Stimulated activated effector memory CD8-positive, alpha-beta T cell treated with anti-CD3 and anti-CD28 coated beads, Interleukin-12 subunit alpha, Interleukin-12 subunit beta, amount 100 ng/mL, for 72 hours (primary cell): ENCODE measurements around the gene TOR1AIP2.
"Not testable (repeated sequence)": the region's sequence is repeated elsewhere in the genome, so short reads cannot be mapped to it uniquely, and the experiment has no call there.

ENCODE experiments used
- ATAC-seq: fragments of 150-1000 bp; cut with Tn5 transposase; 2 replicates; pipeline ENCODE4 v1.10.0; 2021
- DNase-seq, 2 donors: peaks; one replicate each; pipeline ENCODE4 v3.0.0; 2021 to 2022; ENCODE audit warnings: low spot score in 2 of 2
- H3K27ac Mint-ChIP-seq: one replicate; pipeline ENCODE4 v1.8.0; 2022; ENCODE audit warnings: mild to moderate bottlenecking, mixed read lengths
- H3K36me3 Mint-ChIP-seq: one replicate; pipeline ENCODE4 v1.8.0; 2022; ENCODE audit warnings: mild to moderate bottlenecking, mixed read lengths
- H3K4me1 Mint-ChIP-seq: one replicate; pipeline ENCODE4 v1.8.0; 2022; ENCODE audit warnings: mixed read lengths
- H3K4me3 Mint-ChIP-seq: one replicate; pipeline ENCODE4 v1.8.0; 2022; ENCODE audit warnings: mild to moderate bottlenecking, mixed read lengths
- H3K9me3 Mint-ChIP-seq: one replicate; pipeline ENCODE4 v1.8.0; 2022; ENCODE audit warnings: mixed read lengths

The TOR1AIP2 gene

GRCh38 chr1:179808503-179808902 is 69.1 kb downstream of the TOR1AIP2 start:
- H3K27ac Mint-ChIP-seq = no peak overlapping the region
- ATAC-seq = no peak
- no peaks in the 10 kb centered on the region for H3K9me3 Mint-ChIP-seq
- H3K36me3 Mint-ChIP-seq = no peaks in the 10 kb centered on the region
- H3K4me3 Mint-ChIP-seq = no peak overlapping the region
- no peaks in the 10 kb centered on the region for H3K4me1 Mint-ChIP-seq
- no peak for DNase-seq

DNA sequence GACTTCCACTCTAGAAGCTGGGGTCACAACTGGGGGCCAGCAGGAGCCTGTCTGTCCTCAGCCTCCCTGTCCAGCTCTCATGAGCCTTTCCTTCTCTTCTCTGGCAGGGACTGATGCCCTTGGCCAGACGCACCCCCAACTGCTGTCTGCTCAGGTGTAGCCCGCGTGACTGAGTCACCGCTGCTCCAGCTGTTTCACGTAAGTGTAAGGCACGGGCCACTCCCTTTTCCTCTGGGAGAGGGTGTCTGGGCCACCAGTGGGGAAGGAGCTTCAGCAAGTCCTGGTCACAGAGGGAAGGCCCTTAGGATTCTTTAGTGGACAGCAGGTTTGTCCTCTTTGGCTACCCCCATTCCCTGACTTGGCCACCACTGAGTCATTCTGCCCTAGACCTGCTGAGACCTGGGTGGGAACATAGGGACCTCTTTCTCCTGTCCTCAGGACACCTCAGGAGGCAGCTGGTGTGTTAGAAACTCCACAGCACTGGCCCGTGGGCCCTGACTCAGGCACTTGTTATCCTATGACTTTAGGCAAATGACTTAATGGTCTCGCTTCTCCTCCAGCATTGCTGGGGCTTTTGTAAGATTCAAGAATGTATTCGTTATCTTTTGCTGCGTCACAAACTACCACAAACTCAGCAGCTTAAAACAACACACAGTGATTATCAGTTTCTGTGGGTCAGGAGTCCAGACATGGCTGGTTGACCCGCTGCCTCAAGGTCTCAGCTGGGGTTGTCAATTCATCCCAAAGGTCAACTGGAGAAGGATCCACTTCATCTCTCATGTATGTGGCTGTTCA is 69.7 kb downstream of the TOR1AIP2 start:
- peak; percentile 4 for ATAC-seq
- Mint-ChIP-seq H3K36me3 (no peaks in the 10 kb centered on the region), H3K27ac (no peak overlapping the region), H3K4me1 (no peaks in the 10 kb centered on the region), H3K4me3 (no peak overlapping the region), H3K9me3 (no peaks in the 10 kb centered on the region)
- no peak for DNase-seq

GRCh38 chr1:179807291-179807690 is 70.3 kb downstream of the TOR1AIP2 start:
- DNase-seq (no peak), ATAC-seq (no peak)
- Mint-ChIP-seq H3K4me1 (no peaks in the 10 kb centered on the region), H3K9me3 (no peaks in the 10 kb centered on the region), H3K4me3 (no peak overlapping the region), H3K27ac (no peak overlapping the region), H3K36me3 (no peaks in the 10 kb centered on the region)

GRCh38 chr1:179806333-179806732 is 71.3 kb downstream of the TOR1AIP2 start:
- DNase-seq = no peak
- no peaks in the 10 kb centered on the region for H3K36me3 Mint-ChIP-seq
- no peak overlapping the region for H3K4me3 Mint-ChIP-seq

DNA sequence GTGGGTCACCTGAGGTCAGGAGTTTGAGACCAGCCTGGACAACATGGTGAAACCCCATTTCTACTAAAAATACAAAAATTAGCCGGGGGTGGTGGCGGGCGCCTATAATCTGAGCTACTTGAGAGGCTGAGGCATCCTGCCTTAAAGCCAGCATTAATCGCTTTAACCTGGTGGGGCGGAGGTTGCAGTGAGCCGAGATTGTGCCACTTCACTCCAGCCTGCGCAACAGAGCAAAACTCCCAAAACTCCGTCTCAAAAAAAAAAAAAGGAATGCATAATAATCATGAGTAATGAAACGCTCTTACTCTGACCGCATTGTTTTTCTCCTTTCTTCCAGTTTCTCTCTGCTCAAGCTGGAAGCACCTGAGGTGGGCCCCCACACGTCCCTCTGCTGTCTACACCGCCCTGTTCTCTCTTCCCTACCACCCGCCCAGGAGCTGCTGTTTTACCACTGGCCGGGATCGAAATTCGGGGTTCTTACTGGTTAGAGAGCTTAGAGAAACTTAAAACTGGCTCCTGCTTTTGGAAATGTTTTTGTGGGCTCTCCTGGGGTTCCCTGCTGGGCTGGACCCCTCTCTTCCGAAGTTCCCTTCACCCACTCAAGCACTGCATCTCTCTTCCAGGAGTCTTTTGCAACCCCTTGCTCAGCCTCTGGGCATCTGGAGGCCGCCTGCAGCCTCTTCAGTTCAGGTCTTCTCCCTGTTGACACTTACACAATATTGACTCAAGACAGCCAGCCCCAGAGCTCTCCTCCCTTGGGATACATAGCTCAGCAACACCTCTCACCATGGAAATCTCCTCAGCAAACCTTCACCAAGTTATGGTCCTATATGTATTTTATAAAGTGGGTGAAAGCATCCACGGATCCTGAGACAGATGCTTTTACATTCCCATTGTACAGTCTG is 72.1 kb downstream of the TOR1AIP2 start:
- H3K9me3 Mint-ChIP-seq = no peaks in the 10 kb centered on the region
- ATAC-seq = no peak
- H3K4me1 Mint-ChIP-seq = no peaks in the 10 kb centered on the region
- no peaks in the 10 kb centered on the region for H3K36me3 Mint-ChIP-seq
- no peak overlapping the region for H3K27ac Mint-ChIP-seq
- no peak for DNase-seq
- H3K4me3 Mint-ChIP-seq = no peak overlapping the region

More at GRCh38 chr1:179806333-179806732, 71.3 kb downstream of the TOR1AIP2 start:
- Mint-ChIP-seq H3K4me1 (no peaks in the 10 kb centered on the region), H3K9me3 (no peaks in the 10 kb centered on the region), H3K27ac (no peak overlapping the region)
- peak; percentile 20 for ATAC-seq

DNA sequence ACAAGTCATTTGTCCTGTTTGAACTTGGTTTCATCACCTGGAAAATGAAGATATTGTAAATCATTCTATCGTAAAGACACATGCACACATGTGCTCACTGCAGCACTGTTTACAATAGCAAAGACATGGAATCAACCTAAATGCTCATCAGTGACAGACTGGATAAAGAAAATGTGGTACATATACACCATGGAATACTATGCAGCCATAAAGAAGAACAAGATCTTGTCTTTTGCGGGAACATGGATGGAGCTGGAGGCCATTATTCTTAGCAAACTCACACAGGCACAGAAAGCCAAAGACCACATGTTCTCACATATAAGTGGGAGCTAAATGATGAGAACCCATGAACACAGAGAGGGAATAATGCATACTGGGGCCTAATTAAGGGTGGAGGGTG is 73.2 kb downstream of the TOR1AIP2 start:
- H3K27ac Mint-ChIP-seq = not testable (repeated sequence)

GRCh38 chr1:179803918-179804317 is 73.7 kb downstream of the TOR1AIP2 start:
- no peak for ATAC-seq
- H3K4me1 Mint-ChIP-seq = no peaks in the 10 kb centered on the region

More for the DNA sequence above, 73.2 kb downstream of the TOR1AIP2 start:
- H3K9me3 Mint-ChIP-seq, DNase-seq, H3K36me3 Mint-ChIP-seq, H3K4me3 Mint-ChIP-seq, ATAC-seq, H3K4me1 Mint-ChIP-seq: not testable (repeated sequence)

DNA sequence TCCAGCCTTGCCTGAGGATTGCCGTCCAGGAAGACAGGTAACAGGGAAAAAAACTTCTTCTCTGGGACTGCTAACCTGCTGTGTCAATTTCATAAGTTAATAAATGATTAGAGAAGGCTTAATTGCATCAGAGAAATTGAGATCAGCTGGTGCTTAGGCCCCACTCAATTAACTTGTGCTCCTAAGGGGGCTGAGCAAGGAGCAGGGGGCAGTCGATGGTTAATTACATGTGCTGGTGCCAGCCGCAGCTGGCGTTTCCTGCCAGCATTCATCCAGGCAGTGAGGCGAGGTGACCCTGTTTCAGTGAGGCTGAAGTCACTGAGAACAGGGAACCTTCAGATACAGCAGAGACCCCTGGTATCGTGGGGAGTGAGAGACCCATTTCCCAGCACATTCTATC is 74.5 kb downstream of the TOR1AIP2 start:
- Mint-ChIP-seq H3K27ac (no peak overlapping the region), H3K4me3 (no peak overlapping the region), H3K9me3 (no peaks in the 10 kb centered on the region), H3K36me3 (no peaks in the 10 kb centered on the region), H3K4me1 (no peaks in the 10 kb centered on the region)
- no peak for DNase-seq
- ATAC-seq = no peak

More at GRCh38 chr1:179803918-179804317, 73.7 kb downstream of the TOR1AIP2 start:
- no peaks in the 10 kb centered on the region for H3K36me3 Mint-ChIP-seq
- no peaks in the 10 kb centered on the region for H3K9me3 Mint-ChIP-seq
- H3K4me3 Mint-ChIP-seq = no peak overlapping the region
- DNase-seq = no peak
- H3K27ac Mint-ChIP-seq = no peak overlapping the region

- Mint-ChIP-seq H3K9me3 (no peaks in the 10 kb centered on the region), H3K4me3 (no peak overlapping the region), H3K27ac (no peak overlapping the region), H3K4me1 (no peaks in the 10 kb centered on the region), H3K36me3 (no peaks in the 10 kb centered on the region)
- DNase-seq = no peak
- no peak for ATAC-seq
Measured at GRCh38 chr1:179800481-179800880, 77.1 kb downstream of the TOR1AIP2 start.

DNA sequence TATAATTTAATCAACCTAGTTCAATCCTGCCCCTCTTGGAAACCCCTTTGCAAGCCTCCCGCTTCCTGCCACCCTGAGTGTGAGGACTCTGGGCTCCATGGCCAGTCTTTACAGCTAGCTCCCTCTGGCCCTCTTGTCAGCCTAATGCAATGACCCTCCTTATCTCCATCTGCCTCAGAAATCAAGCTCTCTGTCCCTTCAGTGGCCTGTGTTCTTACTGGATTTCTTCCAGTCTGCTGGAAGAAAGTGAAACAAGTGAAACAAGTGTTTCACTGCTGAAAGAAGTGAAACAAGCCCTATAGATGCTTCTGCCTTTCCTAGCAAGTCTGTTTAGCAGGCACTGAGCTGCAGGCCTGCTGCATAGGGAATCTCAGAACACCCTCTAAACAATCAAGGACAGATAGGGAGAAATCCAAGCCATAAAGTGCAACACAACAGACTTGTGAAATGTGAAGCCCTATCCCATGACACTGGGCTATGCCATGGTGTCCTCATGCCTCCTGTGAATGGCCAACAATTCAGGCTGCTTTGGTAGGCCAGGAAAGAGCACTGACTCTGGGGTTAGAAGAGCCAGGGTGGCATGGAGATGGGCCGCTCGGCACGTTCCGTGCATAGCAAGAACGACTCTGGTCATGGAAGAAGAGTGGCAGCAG is 78.6 kb downstream of the TOR1AIP2 start:
- Mint-ChIP-seq H3K36me3 (no peaks in the 10 kb centered on the region), H3K27ac (no peak overlapping the region)
- no peak for ATAC-seq

DNA sequence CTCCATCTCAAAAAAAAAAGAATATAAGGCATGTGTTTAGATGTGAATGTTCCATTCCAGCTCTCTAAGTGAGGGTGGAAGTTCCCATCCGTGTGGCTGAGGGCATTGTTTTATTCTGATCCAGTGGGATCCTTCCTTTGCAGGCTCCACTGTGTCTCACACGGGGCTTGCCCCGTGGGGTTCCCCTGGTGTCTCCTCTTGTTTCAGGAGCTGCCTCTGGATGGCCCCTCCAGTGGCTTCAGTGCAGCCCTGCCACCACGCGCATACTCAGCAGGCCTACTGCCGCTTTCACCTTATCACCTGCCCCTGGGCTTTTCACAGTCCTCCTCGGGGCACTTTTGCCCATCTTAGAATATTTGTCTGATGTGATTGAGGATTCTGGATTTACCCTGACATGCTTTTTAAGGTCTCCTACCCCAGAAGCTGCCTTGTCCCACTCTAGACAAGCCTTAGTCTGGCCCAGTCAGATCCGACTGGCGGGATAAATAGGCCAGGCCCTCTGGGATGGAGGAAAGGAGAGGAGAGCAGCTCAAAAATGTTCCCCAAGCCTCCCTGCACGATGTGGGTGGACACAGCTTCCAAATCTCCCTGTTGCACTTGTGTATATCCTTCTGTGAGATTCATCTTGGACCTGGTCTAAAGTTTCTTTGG is 79.3 kb downstream of the TOR1AIP2 start:
- no peaks in the 10 kb centered on the region for H3K36me3 Mint-ChIP-seq
- no peak for ATAC-seq
- H3K4me3 Mint-ChIP-seq = no peak overlapping the region
- H3K9me3 Mint-ChIP-seq = no peaks in the 10 kb centered on the region
- H3K27ac Mint-ChIP-seq = no peak overlapping the region
- no peak for DNase-seq
- no peaks in the 10 kb centered on the region for H3K4me1 Mint-ChIP-seq

More for the DNA sequence above, 78.6 kb downstream of the TOR1AIP2 start:
- H3K4me1 Mint-ChIP-seq = no peaks in the 10 kb centered on the region
- H3K4me3 Mint-ChIP-seq = no peak overlapping the region
- no peak for DNase-seq
- H3K9me3 Mint-ChIP-seq = no peaks in the 10 kb centered on the region

DNA sequence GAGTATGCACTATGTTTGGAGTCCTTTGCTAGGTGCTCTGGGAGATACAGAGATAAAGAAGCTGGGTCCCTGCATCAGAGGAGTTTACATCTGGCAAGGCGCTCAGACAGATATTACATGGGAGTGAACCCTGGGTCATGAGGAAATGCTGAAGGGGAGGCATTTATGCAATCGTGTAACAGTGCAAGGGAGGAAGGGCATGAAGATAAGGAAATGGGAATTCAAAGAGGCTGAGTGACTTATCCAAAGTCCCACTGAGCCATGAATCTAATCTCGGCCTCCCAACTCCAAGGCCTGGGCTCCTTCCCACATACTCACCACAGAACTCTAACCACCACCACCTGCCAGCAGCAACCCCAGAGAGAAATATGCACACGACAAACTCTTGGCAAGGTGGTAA is 82.9 kb downstream of the TOR1AIP2 start:
- Mint-ChIP-seq H3K9me3 (no peaks in the 10 kb centered on the region), H3K27ac (no peak overlapping the region), H3K4me1 (no peaks in the 10 kb centered on the region), H3K36me3 (no peaks in the 10 kb centered on the region), H3K4me3 (no peak overlapping the region)
- DNase-seq (no peak), ATAC-seq (no peak)

DNA sequence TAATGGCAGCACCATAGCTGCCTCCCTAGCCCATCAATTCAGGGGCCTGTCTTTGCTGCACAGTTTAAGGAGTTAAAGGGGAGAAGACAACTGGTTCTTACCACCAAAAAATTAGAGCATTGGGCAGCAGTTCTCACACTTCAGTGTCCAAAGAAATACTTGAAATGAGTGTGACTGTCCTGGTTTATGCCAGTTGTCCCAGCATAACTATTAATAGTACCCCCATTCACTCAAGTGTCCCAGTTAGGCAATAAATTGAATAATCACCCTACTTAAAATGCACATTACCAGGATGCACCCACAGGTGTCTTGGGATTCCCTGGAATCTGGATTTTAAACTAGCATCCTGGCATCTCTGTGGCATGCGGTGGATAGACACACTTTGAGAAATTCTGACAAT is 83.5 kb downstream of the TOR1AIP2 start:
- Mint-ChIP-seq H3K27ac (no peak overlapping the region), H3K36me3 (no peaks in the 10 kb centered on the region)
- no peak for DNase-seq

GRCh38 chr1:179793281-179793680 is 84.3 kb downstream of the TOR1AIP2 start:
- no peaks in the 10 kb centered on the region for H3K9me3 Mint-ChIP-seq
- no peak for DNase-seq
- no peaks in the 10 kb centered on the region for H3K36me3 Mint-ChIP-seq
- ATAC-seq = no peak
- no peak overlapping the region for H3K4me3 Mint-ChIP-seq
- no peaks in the 10 kb centered on the region for H3K4me1 Mint-ChIP-seq
- H3K27ac Mint-ChIP-seq = no peak overlapping the region

More for the DNA sequence above, 83.5 kb downstream of the TOR1AIP2 start:
- ATAC-seq = no peak
- Mint-ChIP-seq H3K4me1 (no peaks in the 10 kb centered on the region), H3K4me3 (no peak overlapping the region), H3K9me3 (no peaks in the 10 kb centered on the region)
